Measurements from ENCODE around the gene TSPAN9. TPM values are rescaled to one million over a fixed set of nuclear protein-coding genes. Genes with fewer than 3 reads are reported as not detected.

TSPAN9 gene
- polyA plus RNA-seq, 1 donor (not counting 4 experiments of a cell fraction or from before 2014, with no cell fraction given) = 27.5 TPM

DNA sequence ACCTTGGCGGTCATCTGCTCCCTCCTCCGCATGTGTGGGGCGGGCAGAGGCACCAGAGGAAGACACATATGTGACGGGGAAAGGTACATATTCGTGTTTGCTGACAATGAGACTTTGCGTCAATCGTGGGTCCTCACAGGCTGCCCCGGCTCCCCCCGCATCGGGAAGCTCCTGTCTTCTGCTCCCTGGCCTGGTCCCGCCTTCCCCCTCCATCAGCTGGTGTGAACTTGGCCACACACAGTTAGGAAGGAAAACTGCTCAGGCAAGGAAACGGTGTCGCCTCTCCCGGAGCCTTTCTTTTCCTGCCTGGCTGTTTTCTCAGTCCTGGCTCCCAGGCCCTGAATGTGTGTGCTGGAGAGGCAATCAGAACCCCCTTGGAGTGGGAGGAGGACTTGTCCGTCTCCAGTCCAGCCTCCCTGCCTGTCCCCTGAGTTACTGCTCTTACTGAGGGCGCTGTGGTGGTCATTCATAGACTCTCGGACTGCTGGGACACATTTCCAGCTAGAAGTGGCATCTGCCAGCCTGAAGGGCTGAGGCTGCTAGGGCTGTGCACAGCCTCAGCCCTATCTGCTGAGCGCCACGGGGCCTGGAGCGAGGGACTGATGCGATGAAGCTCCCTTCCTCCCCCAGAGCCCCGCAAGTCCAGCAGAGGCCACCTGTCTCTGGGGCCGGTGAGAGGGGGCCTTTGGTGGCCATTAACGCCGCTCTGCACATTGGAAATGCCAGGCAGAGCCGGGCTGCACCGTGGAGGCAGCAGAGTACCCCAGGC is 44.2 kb upstream of the TSPAN9 start:
- no peak overlapping the region for H3K4me2 ChIP-seq (ENCODE audit: control insufficient read depth, extremely low read depth, insufficient read depth, low read depth, low read length)
- no peak overlapping the region for H3K9ac ChIP-seq (ENCODE audit: control insufficient read depth, extremely low read depth, insufficient read depth, low read length)
- FAIRE-seq (no peak), DNase-seq (ENCODE audit: low read depth, low spot score) (no peak)
- H3K4me1 ChIP-seq (ENCODE audit: control insufficient read depth, extremely low read depth, insufficient read depth, low read length) = no peaks in the 10 kb centered on the region
- no peaks in the 10 kb centered on the region for H3K79me2 ChIP-seq (ENCODE audit: control insufficient read depth, insufficient read depth, low read length)
- no peaks in the 10 kb centered on the region for H3K9me1 ChIP-seq (ENCODE audit: control insufficient read depth, extremely low read depth, insufficient read depth, low read length)
- no peaks in the 10 kb centered on the region for H4K20me1 ChIP-seq (ENCODE audit: control insufficient read depth, extremely low read depth, insufficient read depth, low read length)
- H3K36me3 ChIP-seq (ENCODE audit: control insufficient read depth in 2 of 2, extremely low read depth in 1 of 2, insufficient read depth in 2 of 2, low read length in 2 of 2) = peaks cover 0 to 3% of the 10 kb centered on the region in 2 experiments
- H3K27me3 ChIP-seq (ENCODE audit: control insufficient read depth, extremely low read depth, insufficient read depth, low read length) = no peaks in the 10 kb centered on the region
- H2AFZ ChIP-seq (ENCODE audit: control insufficient read depth, low read length) = no peak overlapping the region
- no peak overlapping the region for H3K27ac ChIP-seq (ENCODE audit: control insufficient read depth, insufficient read depth, low read length)
- H3K9me3 ChIP-seq (ENCODE audit: control insufficient read depth, low read depth, low read length) = no peaks in the 10 kb centered on the region
- dilution Hi-C loops (cut with MboI; ENCODE audit: extremely low pct_ligation_motif_present, low sequenced_read_pairs) = no loop called here
- no peak overlapping the region for H3K4me3 ChIP-seq (ENCODE audit: control insufficient read depth in 2 of 3, extremely low read depth in 1 of 3, insufficient read depth in 2 of 3, low read depth in 1 of 3, low read length in 3 of 3)
- no peak for TF ChIP-seq EZH2 (IDR thresholded peaks at IDR 0.05; ENCODE audit: low read length)
- TF ChIP-seq, protein P1, sequence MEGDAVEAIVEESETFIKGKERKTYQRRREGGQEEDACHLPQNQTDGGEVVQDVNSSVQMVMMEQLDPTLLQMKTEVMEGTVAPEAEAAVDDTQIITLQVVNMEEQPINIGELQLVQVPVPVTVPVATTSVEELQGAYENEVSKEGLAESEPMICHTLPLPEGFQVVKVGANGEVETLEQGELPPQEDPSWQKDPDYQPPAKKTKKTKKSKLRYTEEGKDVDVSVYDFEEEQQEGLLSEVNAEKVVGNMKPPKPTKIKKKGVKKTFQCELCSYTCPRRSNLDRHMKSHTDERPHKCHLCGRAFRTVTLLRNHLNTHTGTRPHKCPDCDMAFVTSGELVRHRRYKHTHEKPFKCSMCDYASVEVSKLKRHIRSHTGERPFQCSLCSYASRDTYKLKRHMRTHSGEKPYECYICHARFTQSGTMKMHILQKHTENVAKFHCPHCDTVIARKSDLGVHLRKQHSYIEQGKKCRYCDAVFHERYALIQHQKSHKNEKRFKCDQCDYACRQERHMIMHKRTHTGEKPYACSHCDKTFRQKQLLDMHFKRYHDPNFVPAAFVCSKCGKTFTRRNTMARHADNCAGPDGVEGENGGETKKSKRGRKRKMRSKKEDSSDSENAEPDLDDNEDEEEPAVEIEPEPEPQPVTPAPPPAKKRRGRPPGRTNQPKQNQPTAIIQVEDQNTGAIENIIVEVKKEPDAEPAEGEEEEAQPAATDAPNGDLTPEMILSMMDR (optimal IDR thresholded peaks at IDR 0.05 in 1 of 3, IDR thresholded peaks at IDR 0.05 in 1 of 3, conservative IDR thresholded peaks at IDR 0.05 in 1 of 3; ENCODE audit: extremely low read depth in 1 of 3, insufficient read depth in 2 of 3, low read length in 3 of 3) = no peak

DNA sequence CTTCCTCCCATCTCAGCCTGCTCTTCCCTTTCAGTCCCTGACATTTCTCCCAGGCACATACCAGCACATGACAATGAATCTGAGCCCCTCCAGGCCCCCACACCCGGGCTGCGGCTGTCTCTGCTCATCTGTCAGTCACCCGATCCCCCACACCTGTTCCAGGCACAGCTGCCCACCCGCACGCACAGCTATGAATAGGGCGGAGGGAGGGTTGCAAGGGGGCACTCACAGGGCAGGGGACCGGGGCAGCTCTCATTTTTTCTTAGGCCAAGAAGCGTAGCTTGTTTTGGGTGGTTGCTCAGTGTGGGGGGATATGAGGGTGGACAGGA is 43.7 kb upstream of the TSPAN9 start:
- Histone ChIP-seq H3K9me1 (ENCODE audit: control insufficient read depth, extremely low read depth, insufficient read depth, low read length) (no peaks in the 10 kb centered on the region), H3K9ac (ENCODE audit: control insufficient read depth, extremely low read depth, insufficient read depth, low read length) (no peak overlapping the region), H3K27ac (ENCODE audit: control insufficient read depth, insufficient read depth, low read length) (no peak overlapping the region), H3K9me3 (ENCODE audit: control insufficient read depth, low read depth, low read length) (no peaks in the 10 kb centered on the region), H3K4me1 (ENCODE audit: control insufficient read depth, extremely low read depth, insufficient read depth, low read length) (no peaks in the 10 kb centered on the region), H3K4me3 (ENCODE audit: control insufficient read depth in 2 of 3, extremely low read depth in 1 of 3, insufficient read depth in 2 of 3, low read depth in 1 of 3, low read length in 3 of 3) (no peak overlapping the region), H4K20me1 (ENCODE audit: control insufficient read depth, extremely low read depth, insufficient read depth, low read length) (no peaks in the 10 kb centered on the region), H3K36me3 (ENCODE audit: control insufficient read depth in 2 of 2, extremely low read depth in 1 of 2, insufficient read depth in 2 of 2, low read length in 2 of 2) (peaks cover 0 to 5% of the 10 kb centered on the region in 2 experiments), H3K4me2 (ENCODE audit: control insufficient read depth, extremely low read depth, insufficient read depth, low read depth, low read length) (no peak overlapping the region), H2AFZ (ENCODE audit: control insufficient read depth, low read length) (no peak overlapping the region), H3K27me3 (ENCODE audit: control insufficient read depth, extremely low read depth, insufficient read depth, low read length) (no peaks in the 10 kb centered on the region), H3K79me2 (ENCODE audit: control insufficient read depth, insufficient read depth, low read length) (no peaks in the 10 kb centered on the region)
- FAIRE-seq = no peak
- no peak for DNase-seq (ENCODE audit: low read depth, low spot score)
- dilution Hi-C loops (cut with MboI; ENCODE audit: extremely low pct_ligation_motif_present, low sequenced_read_pairs) = no loop called here
- no peak for TF ChIP-seq EZH2 (IDR thresholded peaks at IDR 0.05; ENCODE audit: low read length)
- TF ChIP-seq, protein P1 (optimal IDR thresholded peaks at IDR 0.05 in 1 of 3, IDR thresholded peaks at IDR 0.05 in 1 of 3, conservative IDR thresholded peaks at IDR 0.05 in 1 of 3; ENCODE audit: extremely low read depth in 1 of 3, insufficient read depth in 2 of 3, low read length in 3 of 3) = no peak
